ENCODE data around the gene YWHAE. TPM values are rescaled to one million over a fixed set of nuclear protein-coding genes. Genes with fewer than 3 reads are reported as not detected.
"Not testable (repeated sequence)": the region's sequence is repeated elsewhere in the genome, so short reads cannot be mapped to it uniquely, and the experiment has no call there.

YWHAE gene
- total RNA-seq, 1 donor from 2014 or later, result 820 TPM

DNA sequence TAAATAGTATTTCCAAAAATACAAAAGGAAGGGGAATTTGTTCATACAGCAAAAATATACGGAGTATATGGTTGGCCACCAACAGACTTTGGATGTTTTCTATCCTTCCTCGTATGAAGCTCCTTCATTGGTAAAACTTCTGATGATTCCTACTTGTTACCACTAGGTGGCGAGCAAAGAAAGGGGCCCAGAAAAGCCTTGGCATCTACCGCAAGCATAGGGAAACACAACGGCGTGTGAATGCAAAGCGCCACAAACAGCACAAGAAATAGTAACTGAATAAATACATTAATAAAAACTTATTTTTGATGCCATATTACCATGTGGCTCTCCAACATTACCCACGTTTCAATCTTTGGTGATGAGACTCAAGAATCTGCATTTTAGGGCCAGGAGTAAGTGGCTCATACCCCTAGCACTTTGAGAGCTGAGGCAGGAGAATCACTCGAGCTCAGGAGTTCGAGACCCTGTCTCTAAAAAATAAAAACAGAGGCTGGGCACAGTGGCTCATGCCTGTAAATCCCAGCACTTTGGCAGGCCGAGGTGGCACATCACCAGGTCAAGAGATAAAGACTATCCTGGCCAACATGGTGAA lies 34.5 kb downstream of the YWHAE start:
- Mint-ChIP-seq H3K27ac (ENCODE audit: unreplicated experiment) (no peak overlapping the region), H3K27me3 (ENCODE audit: unreplicated experiment) (peaks cover 8% of the 10 kb centered on the region)
- peak; percentile 56 for DNase-seq (ENCODE audit: low spot score)

GRCh38 chr17:1362964-1363363 lies 37.1 kb downstream of the YWHAE start:
- TF ChIP-seq CTCF (IDR thresholded peaks at IDR 0.05; ENCODE audit: unreplicated experiment), result no peak

More for the DNA sequence above, 34.5 kb downstream of the YWHAE start:
- no peaks in the 10 kb centered on the region for H3K9me3 Mint-ChIP-seq (ENCODE audit: unreplicated experiment)
- TF ChIP-seq CTCF (IDR thresholded peaks at IDR 0.05; ENCODE audit: unreplicated experiment), result peak; percentile 78
- H3K4me3 Mint-ChIP-seq (ENCODE audit: unreplicated experiment), result no peak overlapping the region
- peaks cover 31% of the 10 kb centered on the region for H3K4me1 Mint-ChIP-seq (ENCODE audit: unreplicated experiment)
- peaks cover 17% of the 10 kb centered on the region for H3K36me3 Mint-ChIP-seq (ENCODE audit: low read depth, unreplicated experiment)

DNA sequence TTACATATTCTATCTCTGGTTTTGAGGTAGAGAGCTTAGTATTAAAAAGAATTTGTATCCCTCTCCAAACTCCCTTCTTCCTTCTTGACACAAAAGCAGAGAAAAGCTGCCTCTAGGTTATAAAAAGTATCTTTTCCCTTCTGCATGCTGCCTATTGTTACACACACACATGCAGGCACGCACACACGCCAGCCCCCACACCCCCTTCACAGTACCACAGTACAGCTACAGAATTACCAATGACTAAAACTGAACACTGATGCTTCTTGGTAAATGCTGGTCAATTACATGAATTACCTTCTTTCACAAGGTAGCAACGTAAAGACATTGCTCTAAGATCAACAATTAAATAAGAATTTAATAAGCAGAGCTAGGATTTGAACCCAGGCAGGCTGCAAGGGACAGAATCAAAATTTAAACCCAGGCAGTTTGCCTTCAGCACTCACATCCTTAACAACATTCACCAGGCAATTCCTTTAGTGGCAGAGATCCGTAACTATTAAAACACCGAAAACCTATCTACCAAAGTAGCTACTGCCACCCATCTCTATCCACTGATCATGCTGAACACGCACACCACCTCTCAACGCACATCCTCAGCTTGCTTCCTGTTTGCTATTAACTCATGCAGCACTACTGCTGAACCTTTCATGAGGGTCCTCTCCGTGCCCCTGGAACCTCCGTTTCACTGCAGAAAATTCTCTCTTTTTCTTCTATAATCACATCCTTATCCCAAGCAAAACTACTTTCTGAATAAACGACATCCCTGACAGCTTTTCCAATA lies 37.8 kb downstream of the YWHAE start:
- Mint-ChIP-seq H3K4me1 (ENCODE audit: unreplicated experiment) (peaks cover 28% of the 10 kb centered on the region), H3K27ac (ENCODE audit: unreplicated experiment) (peak overlapping the region; percentile 30), H3K4me3 (ENCODE audit: unreplicated experiment) (peak overlapping the region; percentile 9), H3K9me3 (ENCODE audit: unreplicated experiment) (no peaks in the 10 kb centered on the region), H3K36me3 (ENCODE audit: low read depth, unreplicated experiment) (peaks cover 28% of the 10 kb centered on the region), H3K27me3 (ENCODE audit: unreplicated experiment) (peaks cover 8% of the 10 kb centered on the region)
- DNase-seq (ENCODE audit: low spot score), result no peak
- no peak for TF ChIP-seq CTCF (IDR thresholded peaks at IDR 0.05; ENCODE audit: unreplicated experiment)

More at GRCh38 chr17:1362964-1363363, 37.1 kb downstream of the YWHAE start:
- DNase-seq (ENCODE audit: low spot score), result no peak
- Mint-ChIP-seq H3K27ac (ENCODE audit: unreplicated experiment) (peak overlapping the region; percentile 30), H3K36me3 (ENCODE audit: low read depth, unreplicated experiment) (peaks cover 23% of the 10 kb centered on the region), H3K9me3 (ENCODE audit: unreplicated experiment) (no peaks in the 10 kb centered on the region), H3K4me3 (ENCODE audit: unreplicated experiment) (peak overlapping the region; percentile 9), H3K4me1 (ENCODE audit: unreplicated experiment) (peaks cover 31% of the 10 kb centered on the region), H3K27me3 (ENCODE audit: unreplicated experiment) (peaks cover 8% of the 10 kb centered on the region)

- H3K27ac Mint-ChIP-seq (ENCODE audit: unreplicated experiment), result peak overlapping the region; percentile 28
- peaks cover 32% of the 10 kb centered on the region for H3K36me3 Mint-ChIP-seq (ENCODE audit: low read depth, unreplicated experiment)
- H3K4me1 Mint-ChIP-seq (ENCODE audit: unreplicated experiment), result peaks cover 27% of the 10 kb centered on the region
- H3K4me3 Mint-ChIP-seq (ENCODE audit: unreplicated experiment), result no peak overlapping the region
- no peaks in the 10 kb centered on the region for H3K9me3 Mint-ChIP-seq (ENCODE audit: unreplicated experiment)
- H3K27me3 Mint-ChIP-seq (ENCODE audit: unreplicated experiment), result peaks cover 14% of the 10 kb centered on the region
- no peak for TF ChIP-seq CTCF (IDR thresholded peaks at IDR 0.05; ENCODE audit: unreplicated experiment)
- DNase-seq (ENCODE audit: low spot score), result no peak
These were observed 39.0 kb downstream of the YWHAE start for GRCh38 chr17:1360975-1361374.

DNA sequence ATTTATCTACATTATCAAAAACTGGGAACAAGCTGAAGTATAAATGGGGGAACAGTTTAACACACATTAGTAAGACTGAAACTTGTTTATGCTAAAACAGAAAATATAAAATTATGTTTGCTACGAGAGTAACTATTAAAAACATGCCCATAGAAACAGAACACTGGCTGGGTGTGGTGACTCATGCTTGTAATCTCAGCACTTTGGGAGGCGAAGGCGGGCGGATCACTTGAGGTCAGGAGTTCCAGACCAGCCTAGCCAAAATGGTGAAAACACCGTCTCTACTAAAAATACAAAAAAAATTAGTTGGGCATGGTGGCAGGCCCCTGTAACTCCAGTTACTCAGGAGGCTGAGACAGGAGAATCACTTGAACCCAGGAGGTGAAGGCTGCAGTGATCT lies 39.7 kb downstream of the YWHAE start:
- peaks cover 25% of the 10 kb centered on the region for H3K4me1 Mint-ChIP-seq (ENCODE audit: unreplicated experiment)
- not testable (repeated sequence) for H3K27ac Mint-ChIP-seq (ENCODE audit: unreplicated experiment); H3K9me3 Mint-ChIP-seq (ENCODE audit: unreplicated experiment); H3K4me3 Mint-ChIP-seq (ENCODE audit: unreplicated experiment); DNase-seq (ENCODE audit: low spot score)
- peaks cover 36% of the 10 kb centered on the region for H3K36me3 Mint-ChIP-seq (ENCODE audit: low read depth, unreplicated experiment)
- peaks cover 14% of the 10 kb centered on the region for H3K27me3 Mint-ChIP-seq (ENCODE audit: unreplicated experiment)
